IPS DF 4.7 (cell line): Measurements from ENCODE around the gene CUTA.
"Not testable (repeated sequence)": the region's sequence is repeated elsewhere in the genome, so short reads cannot be mapped to it uniquely, and the experiment has no call there.

Experiments
- DNase-seq: peaks from one replicate; pipeline ENCODE4 v3.0.0-alpha.2; 2013; ENCODE audit warnings: low spot score; ENCODE audit errors: extremely low read depth

The CUTA gene

DNA sequence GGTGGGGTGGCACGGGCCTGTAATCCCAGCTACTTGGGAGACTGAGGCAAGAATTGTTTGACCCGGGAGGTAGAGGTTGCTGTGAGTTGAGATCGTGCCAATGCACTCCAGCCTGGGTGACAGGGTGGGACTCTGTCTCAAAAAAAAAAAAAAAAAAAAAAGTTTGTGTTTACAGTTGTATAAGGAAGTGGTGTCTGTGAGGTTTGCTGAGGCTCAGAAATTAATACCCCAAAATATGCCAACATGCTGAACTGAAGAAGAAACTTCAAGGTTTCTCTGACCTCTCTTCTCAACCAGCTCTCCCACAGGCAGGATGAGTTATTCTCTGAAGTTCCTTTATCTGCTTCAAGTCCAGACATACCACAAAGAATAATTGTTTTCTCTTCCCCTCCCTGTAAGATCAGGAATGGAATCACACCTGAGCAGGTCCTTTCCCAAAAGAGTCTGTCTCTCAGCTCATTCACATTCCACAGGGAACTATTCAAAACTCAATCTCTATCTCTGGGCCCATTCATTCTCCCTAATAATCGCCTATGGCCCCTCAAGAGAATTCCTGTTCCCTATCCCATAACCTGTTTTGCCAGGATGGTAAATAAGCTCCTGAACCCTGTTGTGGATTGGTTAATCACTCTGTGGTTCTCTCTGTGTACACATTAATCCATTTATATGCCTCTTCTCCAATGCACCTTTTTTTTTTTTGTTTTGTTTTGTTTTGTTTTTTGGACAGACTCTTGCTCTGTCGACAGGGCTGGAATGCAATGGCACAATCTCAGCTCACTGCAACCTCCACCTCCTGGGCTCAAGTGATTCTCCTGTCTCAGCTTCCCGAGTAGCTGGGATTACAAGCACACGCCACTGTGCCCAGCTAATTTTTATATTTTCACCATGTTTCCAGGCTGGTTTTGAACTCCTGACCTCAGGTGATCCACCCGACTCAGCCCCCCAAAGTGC lies 43.7 kb downstream of the CUTA start:
- no peak for DNase-seq

DNA sequence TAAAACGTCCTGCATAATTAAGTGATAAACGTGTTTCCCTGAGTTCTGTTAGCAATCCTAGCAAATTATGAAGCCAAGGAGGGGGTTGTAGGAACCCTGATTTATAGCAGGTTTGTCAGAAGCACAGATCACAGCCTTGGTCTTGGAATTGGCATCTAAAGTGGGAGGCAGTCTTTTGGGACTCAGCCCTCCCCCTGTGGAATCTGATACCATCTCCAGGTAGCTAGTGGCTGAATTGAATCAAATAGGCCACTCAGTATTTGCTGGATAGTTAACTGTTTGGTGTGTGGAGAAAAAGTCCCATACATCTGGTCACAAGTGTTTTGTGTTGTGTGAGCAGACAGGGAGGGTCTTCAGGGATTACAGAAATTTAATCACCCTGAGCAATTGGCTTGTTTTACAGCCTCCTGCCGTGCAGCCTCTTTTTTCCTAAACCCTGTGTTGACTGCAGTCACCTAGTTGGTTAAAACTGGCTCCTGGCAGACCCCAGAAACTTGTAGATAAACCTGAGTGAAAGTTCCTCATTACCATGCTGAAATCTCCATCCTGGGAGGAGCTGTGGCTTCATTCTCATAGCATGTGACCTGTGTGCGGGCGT lies 45.3 kb downstream of the CUTA start:
- DNase-seq, result no peak

DNA sequence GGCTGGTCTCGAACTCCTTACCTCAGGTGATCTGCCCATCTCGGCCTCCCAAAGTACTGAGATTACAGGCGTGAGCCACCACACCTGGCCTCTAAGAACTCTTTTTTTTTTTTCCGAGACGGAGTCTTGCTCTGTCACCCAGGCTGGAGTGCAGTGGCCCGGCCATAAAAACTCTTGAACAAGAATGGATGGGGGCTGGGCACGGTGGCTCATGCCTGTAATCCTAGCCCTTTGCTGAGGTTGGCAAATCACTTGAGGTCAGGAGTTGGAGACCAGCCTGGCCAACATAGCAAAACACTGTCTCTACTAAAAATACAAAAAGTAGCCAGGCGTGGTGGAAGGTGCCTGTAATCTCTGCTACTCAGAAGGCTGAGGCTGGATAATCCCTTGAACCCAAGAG lies 46.0 kb downstream of the CUTA start:
- not testable (repeated sequence) for DNase-seq

DNA sequence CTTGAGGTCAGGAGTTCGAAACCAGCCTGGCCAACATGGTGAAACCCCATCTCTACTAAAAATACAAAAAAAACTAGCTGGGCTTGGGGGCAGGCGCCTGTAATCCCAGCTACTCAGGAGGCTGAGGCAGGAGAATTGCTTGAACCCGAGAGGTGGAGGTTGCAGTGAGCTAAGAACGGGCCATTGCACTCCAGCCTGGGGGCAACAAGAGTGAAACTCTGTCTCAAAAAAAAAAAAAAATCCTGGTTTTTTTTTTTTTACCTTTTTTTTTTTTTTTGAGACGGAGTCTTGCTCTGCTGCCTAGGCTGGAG lies 50.2 kb downstream of the CUTA start:
- not testable (repeated sequence) for DNase-seq

DNA sequence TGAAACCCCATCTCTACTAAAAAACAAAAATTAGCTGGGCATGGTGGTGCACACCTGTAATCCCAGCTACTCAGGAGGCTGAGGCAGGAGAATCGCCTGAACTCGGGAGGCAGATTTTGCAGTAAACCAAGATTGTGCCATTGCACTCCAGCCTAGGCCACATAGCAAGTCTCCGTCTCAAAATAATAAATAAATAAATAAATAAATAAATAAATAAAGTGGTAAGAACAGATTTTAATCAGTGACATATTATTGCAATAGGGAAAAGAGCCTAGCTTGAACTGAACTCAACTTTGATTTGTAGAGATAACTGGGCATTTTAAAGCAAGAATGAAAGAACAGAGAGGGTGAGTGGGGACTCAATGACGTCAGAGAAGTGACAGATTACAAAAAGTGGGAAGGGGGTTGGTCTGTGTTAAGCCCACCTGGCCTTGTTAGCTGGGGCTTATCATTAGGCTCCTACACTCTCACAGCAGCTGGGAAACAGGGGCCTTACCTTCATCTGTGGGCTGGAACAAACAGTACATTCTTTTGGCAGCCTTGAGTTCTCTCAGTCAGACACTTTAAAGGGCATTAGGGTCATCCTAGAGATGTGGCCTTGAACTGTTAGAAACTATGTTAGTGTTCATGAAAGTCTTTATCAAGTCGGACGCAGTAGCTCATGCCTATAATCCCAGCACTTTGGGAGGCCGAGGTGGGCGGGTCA lies 50.7 kb downstream of the CUTA start:
- no peak for DNase-seq
